Right forelimb (tissue), 1 donor: ENCODE data around the gene SPATA31E1.
"Not testable (repeated sequence)": the region's sequence is repeated elsewhere in the genome, so short reads cannot be mapped to it uniquely, and the experiment has no call there.

ENCODE experiments used
- DNase-seq: peaks from one replicate; pipeline ENCODE4 v3.0.0-alpha.2; 2018

Gene SPATA31E1

GRCh38 chr9:87938336-87938735 lies 55.7 kb downstream of the SPATA31E1 start:
- not testable (repeated sequence) for DNase-seq
